H1 (cell line): ENCODE data around the gene CCR9. TPM values are rescaled to one million over a fixed set of nuclear protein-coding genes. Genes with fewer than 3 reads are reported as not detected.

Experiments
- BCL11A ChIP-seq, 2 experiments: IDR thresholded peaks; one replicate each; pipeline ENCODE4 v1.6.1; 2011; ENCODE audit warnings: low read depth in 2 of 2, low read length in 2 of 2, mild to moderate bottlenecking in 2 of 2
- CTBP2 ChIP-seq: IDR thresholded peaks from 2 replicates; pipeline ENCODE4 v1.7.0; 2011; ENCODE audit warnings: borderline replicate concordance, mild to moderate bottlenecking, moderate library complexity, mixed read lengths, low read length; ENCODE audit not compliant: insufficient read depth, insufficient read length
- EZH2 ChIP-seq: fragments of 200-600 bp; sonication (generic); IDR thresholded peaks from 2 replicates; pipeline ENCODE4 v1.7.1; 2012; ENCODE audit warnings: low read depth, mild to moderate bottlenecking, moderate library complexity, low read length, inconsistent platforms; ENCODE audit not compliant: severe bottlenecking
- RNF2 ChIP-seq: fragments of 200-900, 300-1000 bp; sonication (generic); IDR thresholded peaks from 2 replicates; pipeline ENCODE4 v1.7.1; 2016; ENCODE audit warnings: borderline replicate concordance, low read depth, mild to moderate bottlenecking, antibody characterized with exemption, low read length; ENCODE audit not compliant: poor library complexity, severe bottlenecking; ENCODE audit errors: missing control alignments
- SP4 ChIP-seq: IDR thresholded peaks from 2 replicates; pipeline ENCODE4 v1.6.1; 2012; ENCODE audit warnings: low read length, inconsistent platforms
- TAF7 ChIP-seq: optimal IDR thresholded peaks from 2 replicates; pipeline ENCODE3; 2011; ENCODE audit warnings: low read depth, mild to moderate bottlenecking, inconsistent platforms, low read length, moderate library complexity, borderline replicate concordance
- polyA plus RNA-seq, 7 experiments: library from polyadenylated mRNA; depleted of rRNA in 3 of 7; stranded (reverse) in 5 of 7; unstranded in 2 of 7; fragments of >200 nt in 5 of 7; fragments of 200-250 nt in 2 of 7; gene quantifications; 1 replicate in 5 of 7; 2 replicates in 1 of 7; 4 replicates in 1 of 7; pipeline versions ENCODE4 v1.2.1 to v1.2.3, GENCODE V29; 2011 to 2013; ENCODE audit warnings: missing spikeins in 2 of 7, mixed read lengths in 2 of 7
- total RNA-seq: library from RNA; stranded (reverse); fragmentation: NEBNext Ultra II Directional; extraction: Animal tissue kit (Norgen Biotek cat#: 25700); gene quantifications from 2 replicates; pipeline ENCODE4 v1.2.1, GENCODE V29; 2021

The CCR9 gene
- total and polyA plus RNA-seq, 2 of the 8 experiments (the other 6 are each of a cell fraction or from before 2014, with no cell fraction given): not detected

- TF ChIP-seq EZH2: no peak
- no peak for TF ChIP-seq RNF2
- no peak for TF ChIP-seq SP4
- no peak for TF ChIP-seq CTBP2
- no peak for TF ChIP-seq BCL11A (IDR thresholded peaks at IDR 0.05; ENCODE audit: low read depth in 2 of 2, low read length in 2 of 2)
- TF ChIP-seq TAF7: no peak
Observed at GRCh38 chr3:45932112-45932511, 45.8 kb downstream of the CCR9 start (continued).
